Prostate gland (tissue), 2 donors: ENCODE measurements around the gene ZCCHC24.

Experiments used
- POLR2A ChIP-seq: fragments of 450-650 bp; IDR thresholded peaks from one replicate; pipeline ENCODE4 v1.6.1; 2016; ENCODE audit warnings: antibody characterized with exemption, mild to moderate bottlenecking
- POLR2AphosphoS5 ChIP-seq: sonication (generic); formaldehyde crosslinking; IDR thresholded peaks from one replicate; pipeline ENCODE4 v1.6.1; 2017; ENCODE audit warnings: antibody characterized with exemption
- TF ChIP-seq, protein P1 (sequence below), 4 experiments: fragments of 200-600 bp in 2 of 4; fragments of 450-650 bp in 2 of 4; sonication (generic) in 2 of 4; IDR thresholded peaks; 1 replicate in 3 of 4; 2 replicates in 1 of 4; pipeline ENCODE4 v1.5.1; 2016 to 2019; ENCODE audit warnings: antibody characterized with exemption in 4 of 4, mild to moderate bottlenecking in 2 of 4, moderate library complexity in 2 of 4

- TF ChIP-seq, protein P1, sequence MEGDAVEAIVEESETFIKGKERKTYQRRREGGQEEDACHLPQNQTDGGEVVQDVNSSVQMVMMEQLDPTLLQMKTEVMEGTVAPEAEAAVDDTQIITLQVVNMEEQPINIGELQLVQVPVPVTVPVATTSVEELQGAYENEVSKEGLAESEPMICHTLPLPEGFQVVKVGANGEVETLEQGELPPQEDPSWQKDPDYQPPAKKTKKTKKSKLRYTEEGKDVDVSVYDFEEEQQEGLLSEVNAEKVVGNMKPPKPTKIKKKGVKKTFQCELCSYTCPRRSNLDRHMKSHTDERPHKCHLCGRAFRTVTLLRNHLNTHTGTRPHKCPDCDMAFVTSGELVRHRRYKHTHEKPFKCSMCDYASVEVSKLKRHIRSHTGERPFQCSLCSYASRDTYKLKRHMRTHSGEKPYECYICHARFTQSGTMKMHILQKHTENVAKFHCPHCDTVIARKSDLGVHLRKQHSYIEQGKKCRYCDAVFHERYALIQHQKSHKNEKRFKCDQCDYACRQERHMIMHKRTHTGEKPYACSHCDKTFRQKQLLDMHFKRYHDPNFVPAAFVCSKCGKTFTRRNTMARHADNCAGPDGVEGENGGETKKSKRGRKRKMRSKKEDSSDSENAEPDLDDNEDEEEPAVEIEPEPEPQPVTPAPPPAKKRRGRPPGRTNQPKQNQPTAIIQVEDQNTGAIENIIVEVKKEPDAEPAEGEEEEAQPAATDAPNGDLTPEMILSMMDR (IDR thresholded peaks at IDR 0.05) = no peak
- TF ChIP-seq POLR2AphosphoS5 (no peak), POLR2A (no peak)
These were observed 8.0 kb upstream of the ZCCHC24 start for GRCh38 chr10:79453392-79453791.
